B cell (primary cell): ENCODE data around the gene DCP2. TPM values are rescaled to one million over a fixed set of nuclear protein-coding genes. Genes with fewer than 3 reads are reported as not detected.

ENCODE experiments used
- ATAC-seq: fragments of 200-7000 bp; cut with Tn5 transposase; one replicate; pipeline ENCODE4 v1.10.0; 2021; ENCODE audit warnings: low read depth, mild to moderate bottlenecking, moderate number of reproducible peaks, moderate library complexity
- CTCF ChIA-PET: fragments of 350-600 bp; sonication (Branson Sonifier 250); formaldehyde crosslinking; loops from one replicate; lab custom pipeline; 2021; ENCODE audit warnings: antibody characterized with exemption, inconsistent platforms; lab: Charles Lee
- POLR2A ChIA-PET: fragments of 350-600 bp; sonication (Branson Sonifier 250); formaldehyde crosslinking; loops from one replicate; lab custom pipeline; 2021; ENCODE audit warnings: antibody characterized with exemption; lab: Charles Lee
- DNase-seq: peaks from one replicate; pipeline ENCODE4 v3.0.0; 2013
- H2AFZ ChIP-seq: 2 replicates; pipeline ENCODE4 v1.6.1; 2012; ENCODE audit warnings: mild to moderate bottlenecking, low read depth, low read length; ENCODE audit not compliant: insufficient read depth, poor library complexity, severe bottlenecking
- H3K27ac ChIP-seq, 2 donors: 1 replicate in 1 of 2; 2 replicates in 1 of 2; pipeline ENCODE4 v1.5.1; 2012 to 2013; ENCODE audit warnings: low read length in 2 of 2, mild to moderate bottlenecking in 2 of 2, moderate library complexity in 1 of 2
- H3K27me3 ChIP-seq, 4 experiments: fragments of 200-600 bp in 1 of 4; sonication (generic) in 1 of 4; replicated peaks in 1 of 4; 1 replicate in 2 of 4; 2 replicates in 2 of 4; pipeline versions ENCODE4 v1.6.1 to v1.7.0; 2013 to 2016; ENCODE audit warnings: low read length in 3 of 4, mild to moderate bottlenecking in 2 of 4, mixed read lengths in 1 of 4, moderate library complexity in 1 of 4; ENCODE audit not compliant: insufficient read depth in 4 of 4, control insufficient read depth in 3 of 4; ENCODE audit errors: control extremely low read depth in 1 of 4
- H3K36me3 ChIP-seq, 2 experiments: replicated peaks in 1 of 2; 1 replicate in 1 of 2; 2 replicates in 1 of 2; pipeline versions ENCODE4 v1.6.1 to v1.7.1; 2013; ENCODE audit warnings: low read length in 1 of 2; ENCODE audit not compliant: insufficient read depth in 2 of 2, control insufficient read depth in 1 of 2; ENCODE audit errors: control extremely low read depth in 1 of 2, extremely low read depth in 1 of 2
- H3K4me1 ChIP-seq, 2 donors: fragments of 200-600 bp in 1 of 2; sonication (generic) in 1 of 2; 1 replicate in 1 of 2; 2 replicates in 1 of 2; pipeline versions ENCODE4 v1.5.1 to v1.6.1; 2013 to 2017; ENCODE audit warnings: low read length in 2 of 2; ENCODE audit not compliant: control insufficient read depth in 2 of 2, insufficient read depth in 2 of 2
- H3K4me2 ChIP-seq: replicated peaks from 2 replicates; pipeline ENCODE3; 2012; ENCODE audit warnings: mild to moderate bottlenecking, low read depth, low read length; ENCODE audit not compliant: poor library complexity, severe bottlenecking
- H3K4me3 ChIP-seq, 5 experiments: fragments of 200-600 bp in 1 of 5; sonication (generic) in 1 of 5; 1 replicate in 3 of 5; 2 replicates in 2 of 5; pipeline versions ENCODE4 v1.5.1 to v1.7.0; 2011 to 2016; ENCODE audit warnings: low read length in 4 of 5, mild to moderate bottlenecking in 4 of 5, low read depth in 2 of 5, control low read depth in 1 of 5, moderate library complexity in 1 of 5; ENCODE audit not compliant: insufficient read depth in 1 of 5; ENCODE audit errors: control extremely low read depth in 1 of 5, extremely low read depth in 1 of 5
- H3K79me2 ChIP-seq: fragments of 200-600 bp; sonication (generic); one replicate; pipeline ENCODE4 v1.6.0; 2016; ENCODE audit warnings: low read length; ENCODE audit not compliant: control insufficient read depth, insufficient read depth
- H3K9ac ChIP-seq: fragments of 200-600 bp; sonication (generic); 2 replicates; pipeline ENCODE4 v1.6.1; 2017; ENCODE audit warnings: mild to moderate bottlenecking, low read length, moderate library complexity
- H3K9me3 ChIP-seq, 3 donors: one replicate each; pipeline versions ENCODE4 v1.6.1 to v1.7.1; 2013; ENCODE audit warnings: low read length in 2 of 3; ENCODE audit not compliant: control insufficient read depth in 2 of 3, insufficient read depth in 1 of 3; ENCODE audit errors: control extremely low read depth in 1 of 3
- H4K20me1 ChIP-seq: 2 replicates; pipeline ENCODE4 v1.6.0; 2012; ENCODE audit warnings: mild to moderate bottlenecking, low read length; ENCODE audit not compliant: insufficient read depth, control insufficient read depth, poor library complexity, severe bottlenecking
- H3K27ac Mint-ChIP-seq: one replicate; pipeline ENCODE4 v1.8.0; 2021; ENCODE audit warnings: mixed read lengths
- H3K27me3 Mint-ChIP-seq: one replicate; pipeline ENCODE4 v1.8.0; 2021; ENCODE audit warnings: mixed read lengths
- H3K4me1 Mint-ChIP-seq: one replicate; pipeline ENCODE4 v1.8.0; 2021; ENCODE audit warnings: mixed read lengths
- H3K4me3 Mint-ChIP-seq: one replicate; pipeline ENCODE4 v1.8.0; 2021; ENCODE audit warnings: mixed read lengths
- H3K9me3 Mint-ChIP-seq: one replicate; pipeline ENCODE4 v1.8.0; 2022; ENCODE audit warnings: mixed read lengths; ENCODE audit not compliant: insufficient read depth
- CTCF ChIP-seq: fragments of 200-600 bp; IDR thresholded peaks from one replicate; pipeline ENCODE4 v1.8.0; 2022; ENCODE audit warnings: antibody characterized with exemption, mild to moderate bottlenecking
- EZH2 ChIP-seq: IDR thresholded peaks from 2 replicates; pipeline ENCODE4 v1.6.1; 2012; ENCODE audit warnings: borderline replicate concordance, low read depth, mild to moderate bottlenecking, moderate library complexity, low read length; ENCODE audit not compliant: insufficient read depth, poor library complexity, severe bottlenecking
- WGBS: methylation state at CpG from one replicate; pipeline ENCODE4 v1.1.5; 2013; ENCODE audit warnings: missing lambda C conversion rate; ENCODE audit not compliant: insufficient coverage; 5-methylcytosine and 5-hydroxymethylcytosine counted together
- intact Hi-C: fragments of 100-400 bp; cut with micrococcal nuclease; formaldehyde crosslinking; loops from one replicate; pipeline ENCODE4 v1.10.0; 2022
- polyA plus RNA-seq: library from polyadenylated mRNA; depleted of rRNA; stranded (reverse); fragments of >200 nt; gene quantifications from 2 replicates; pipeline ENCODE4 v1.2.3, GENCODE V29; 2012
- total RNA-seq, 2 donors: library from RNA; stranded (reverse); fragments of 120-200 nt in 1 of 2; gene quantifications; 1 replicate in 1 of 2; 2 replicates in 1 of 2; pipeline versions ENCODE4 v1.2.3 to v1.2.4, GENCODE V29; 2013 to 2022

Gene DCP2
- total and polyA plus RNA-seq, 2 donors (not counting 1 experiment from before 2014, with no cell fraction given): 17.9 to 73.1 TPM

DNA sequence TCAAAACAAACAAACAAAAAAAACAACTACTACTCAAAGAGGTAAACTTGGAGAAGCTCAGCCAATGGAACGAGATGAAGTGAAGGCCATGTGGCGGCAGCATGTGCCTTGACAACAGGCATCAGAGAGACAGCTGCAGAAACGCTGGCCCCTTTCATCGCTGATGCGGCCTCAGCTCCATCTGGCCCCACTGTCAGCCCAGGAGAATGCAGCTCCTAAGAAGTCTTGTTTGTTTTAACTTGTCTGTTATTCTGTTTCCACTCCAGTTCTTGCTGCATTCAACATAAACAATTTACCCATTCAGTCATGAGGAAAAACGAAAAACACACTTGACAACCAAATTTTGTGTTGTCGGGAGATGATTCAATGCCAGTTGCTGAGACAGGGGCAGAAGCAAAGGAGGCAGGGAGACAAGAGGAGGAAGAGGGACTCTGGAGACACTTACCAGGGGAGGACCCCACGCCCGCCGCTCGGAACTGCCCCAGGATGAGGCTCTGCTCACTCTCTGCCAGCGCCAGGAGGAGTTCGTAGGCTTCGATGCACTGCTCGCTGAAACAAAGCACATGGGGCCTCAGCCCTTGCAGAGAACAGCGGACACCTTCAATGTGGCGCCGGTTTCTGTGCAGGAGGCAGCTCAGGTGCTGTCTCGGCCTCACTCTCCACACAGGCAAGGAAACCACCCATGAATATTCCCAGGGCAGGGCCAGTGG, 91.2 kb downstream of the DCP2 start:
- Histone ChIP-seq H4K20me1 (no peaks in the 10 kb centered on the region), H3K27me3 (no peaks in the 10 kb centered on the region), H3K27ac (no peak overlapping the region), H2AFZ (no peak overlapping the region), H3K4me2 (no peak overlapping the region), H3K4me3 (no peak overlapping the region), H3K9ac (no peak overlapping the region), H3K36me3 (no peaks in the 10 kb centered on the region), H3K4me1 (peaks cover 0 to 2% of the 10 kb centered on the region in 2 donors), H3K9me3 (no peaks in the 10 kb centered on the region), H3K79me2 (no peaks in the 10 kb centered on the region)
- H3K27ac Mint-ChIP-seq: no peak overlapping the region
- CTCF ChIA-PET: no interaction called here
- H3K4me1 Mint-ChIP-seq: no peaks in the 10 kb centered on the region
- H3K27me3 Mint-ChIP-seq: no peaks in the 10 kb centered on the region
- POLR2A ChIA-PET: no interaction called here
- H3K9me3 Mint-ChIP-seq: no peaks in the 10 kb centered on the region
- 94% methylated on average over 18 of the region's 19 CpGs for WGBS
- no peak for DNase-seq
- intact Hi-C loops: no loop called here
- no peak overlapping the region for H3K4me3 Mint-ChIP-seq
- ATAC-seq: no peak
- TF ChIP-seq CTCF (no peak), EZH2 (no peak)

DNA sequence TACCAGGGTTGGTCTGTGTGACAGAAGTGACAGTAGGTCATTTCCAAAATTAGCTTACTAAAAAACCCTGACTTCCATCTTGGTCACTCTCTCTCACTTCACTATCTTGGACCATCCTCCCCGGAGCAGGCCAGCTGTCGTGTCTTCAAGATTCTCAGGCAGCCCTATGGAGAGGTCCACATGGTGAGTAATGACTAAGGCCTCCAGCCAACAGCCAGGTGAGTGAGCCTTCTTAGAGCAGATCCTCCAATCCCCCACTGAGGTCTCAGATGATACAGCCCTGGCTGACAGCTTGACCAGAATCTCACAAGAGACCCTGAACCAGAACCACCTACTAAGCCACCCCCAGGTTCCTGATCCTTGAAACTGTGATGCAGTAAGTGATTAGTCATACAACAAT, 92.0 kb downstream of the DCP2 start:
- no peak overlapping the region for H3K27ac ChIP-seq

More for the DNA sequence above, 92.0 kb downstream of the DCP2 start:
- ChIA-PET CTCF (no interaction called here), POLR2A (no interaction called here)
- Histone ChIP-seq H3K4me1 (no peaks in the 10 kb centered on the region), H4K20me1 (no peaks in the 10 kb centered on the region), H3K27me3 (no peaks in the 10 kb centered on the region), H3K36me3 (no peaks in the 10 kb centered on the region), H3K9ac (no peak overlapping the region), H3K9me3 (no peaks in the 10 kb centered on the region), H3K79me2 (no peaks in the 10 kb centered on the region), H3K4me2 (no peak overlapping the region), H3K4me3 (no peak overlapping the region), H2AFZ (no peak overlapping the region)
- no peak overlapping the region for H3K4me3 Mint-ChIP-seq
- H3K9me3 Mint-ChIP-seq: no peaks in the 10 kb centered on the region
- 83% methylated on average over 2 of the region's 2 CpGs for WGBS
- intact Hi-C loops: no loop called here
- no peak for ATAC-seq
- TF ChIP-seq CTCF (no peak), EZH2 (no peak)
- no peaks in the 10 kb centered on the region for H3K4me1 Mint-ChIP-seq
- DNase-seq: no peak
- H3K27ac Mint-ChIP-seq: no peak overlapping the region
- H3K27me3 Mint-ChIP-seq: no peaks in the 10 kb centered on the region

Other genes starting within 250 kb of the DCP2 start
- 55.8 and 60.3 TPM in 2 replicates for gene APC, start 238.9 kb upstream of the DCP2 start, total RNA-seq
- gene APC, start 238.9 kb upstream of the DCP2 start, polyA plus RNA-seq: 8.1 and 11.7 TPM in 2 replicates
- gene SRP19, start 115.5 kb upstream of the DCP2 start, total RNA-seq: 33.8 and 41.5 TPM in 2 replicates
- 17.7 and 26.7 TPM in 2 replicates for gene SRP19, start 115.5 kb upstream of the DCP2 start, polyA plus RNA-seq
- 53.9 and 55.9 TPM in 2 replicates for gene REEP5, start 54.6 kb upstream of the DCP2 start, total RNA-seq
- gene REEP5, start 54.6 kb upstream of the DCP2 start, polyA plus RNA-seq: 26.8 and 39.2 TPM in 2 replicates